Tracheal epithelial cell (primary cell): ENCODE results near the gene ENTPD2. TPM values are rescaled to one million over a fixed set of nuclear protein-coding genes. Genes with fewer than 3 reads are reported as not detected.

Experiments used
- total RNA-seq: library from RNA; depleted of rRNA; stranded (reverse); fragments of >200 nt; gene quantifications from 2 replicates; pipeline ENCODE4 v1.2.1, GENCODE V29; 2014

The ENTPD2 gene
- total RNA-seq: 0.21 and 1.7 TPM in 2 replicates

GRCh38 chr9:137053944-137054931, at the start of gene ENTPD2:
ENTPD2 (minus strand) TSS chr9:137054061; CDS start chr9:137053997, 64 bp downstream.

GRCh38 chr9:137086531-137087408, 32.9 kb upstream of the ENTPD2 start, which contains the start of gene MAN1B1:
MAN1B1 (plus strand) TSS chr9:137086985; CDS start chr9:137087000, 15 bp downstream.

GRCh38 chr9:137077010-137077747, 23.3 kb upstream of the ENTPD2 start, which contains the start of gene UAP1L1:
UAP1L1 (plus strand) TSS chr9:137077517; CDS start chr9:137077533, 16 bp downstream.

GRCh38 chr9:137070201-137070905, 16.5 kb upstream of the ENTPD2 start, which contains the start of gene SAPCD2:
SAPCD2 (minus strand) TSS chr9:137070557; CDS start chr9:137070460, 97 bp downstream.

GRCh38 chr9:137046088-137046787, 7.6 kb downstream of the ENTPD2 start, which contains the start of gene NPDC1:
NPDC1 (minus strand) TSS chr9:137046177; CDS start chr9:137045989, 188 bp downstream.

GRCh38 chr9:137031904-137032640, 21.8 kb downstream of the ENTPD2 start, which contains the start of gene FUT7:
FUT7 (minus strand) TSS chr9:137032088; CDS start chr9:137031991, 97 bp downstream.

GRCh38 chr9:137027369-137028262, 26.2 kb downstream of the ENTPD2 start, which contains the start of gene ABCA2:
ABCA2 (minus strand) TSS chr9:137028237; CDS start chr9:137028140, 97 bp downstream.

Other genes with a start within 250 kb of the ENTPD2 start
- 46.5 and 65.9 TPM in 2 replicates for gene RABL6, start 246.1 kb downstream of the ENTPD2 start, total RNA-seq
- 1.1 and 1.7 TPM in 2 replicates for gene AJM1, start 211.6 kb downstream of the ENTPD2 start, total RNA-seq
- gene PHPT1, start 204.7 kb downstream of the ENTPD2 start, total RNA-seq: 64.6 and 90.8 TPM in 2 replicates
- 1.1 and 1.9 TPM in 2 replicates for gene MAMDC4, start 201.7 kb downstream of the ENTPD2 start, total RNA-seq
- 188 and 239 TPM in 2 replicates for gene EDF1, start 187.8 kb downstream of the ENTPD2 start, total RNA-seq
- 10.4 and 14.5 TPM in 2 replicates for gene TRAF2, start 167.5 kb downstream of the ENTPD2 start, total RNA-seq
- gene FBXW5, start 109.3 kb downstream of the ENTPD2 start, total RNA-seq: 168 and 235 TPM in 2 replicates
- gene C8G, start 108.8 kb downstream of the ENTPD2 start, total RNA-seq: not detected in 2 replicates
- 1.2 TPM in 1 of 2 replicates, not detected in the other for gene LCN12, start 101.8 kb downstream of the ENTPD2 start, total RNA-seq
- not detected in 2 replicates for gene PTGDS, start 76.6 kb downstream of the ENTPD2 start, total RNA-seq
- not detected in 2 replicates for gene LCNL1, start 71.1 kb downstream of the ENTPD2 start, total RNA-seq
- gene PAXX, start 61.6 kb downstream of the ENTPD2 start, total RNA-seq: 16.4 and 21.4 TPM in 2 replicates
- gene CLIC3, start 57.5 kb downstream of the ENTPD2 start, total RNA-seq: 4.0 and 4.8 TPM in 2 replicates
- gene ABCA2, start 25.8 kb downstream of the ENTPD2 start, total RNA-seq: 9.8 and 13.0 TPM in 2 replicates
- not detected in 2 replicates for gene FUT7, start 22.0 kb downstream of the ENTPD2 start, total RNA-seq
- gene NPDC1, start 7.9 kb downstream of the ENTPD2 start, total RNA-seq: 8.3 and 9.4 TPM in 2 replicates
- gene SAPCD2, start 16.5 kb upstream of the ENTPD2 start, total RNA-seq: 1.1 and 4.1 TPM in 2 replicates
- 1.7 and 13.3 TPM in 2 replicates for gene UAP1L1, start 23.5 kb upstream of the ENTPD2 start, total RNA-seq
- gene MAN1B1, start 32.9 kb upstream of the ENTPD2 start, total RNA-seq: 69.9 and 71.4 TPM in 2 replicates
- 76.1 and 80.4 TPM in 2 replicates for gene DPP7, start 60.7 kb upstream of the ENTPD2 start, total RNA-seq
- gene GRIN1, start 85.1 kb upstream of the ENTPD2 start, total RNA-seq: 0.21 and 0.48 TPM in 2 replicates
- gene LRRC26, start 116.0 kb upstream of the ENTPD2 start, total RNA-seq: 0.24 TPM in 1 of 2 replicates, not detected in the other
- not detected in 2 replicates for gene TMEM210, start 118.0 kb upstream of the ENTPD2 start, total RNA-seq
- 8.5 and 9.6 TPM in 2 replicates for gene ANAPC2, start 134.5 kb upstream of the ENTPD2 start, total RNA-seq
- 76.3 and 93.3 TPM in 2 replicates for gene SSNA1, start 134.6 kb upstream of the ENTPD2 start, total RNA-seq
- gene TPRN, start 146.7 kb upstream of the ENTPD2 start, total RNA-seq: 4.1 and 6.4 TPM in 2 replicates
- 34.0 and 66.9 TPM in 2 replicates for gene TMEM203, start 151.6 kb upstream of the ENTPD2 start, total RNA-seq
- 2.7 and 6.2 TPM in 2 replicates for gene NDOR1, start 151.6 kb upstream of the ENTPD2 start, total RNA-seq
- gene RNF208, start 168.2 kb upstream of the ENTPD2 start, total RNA-seq: 0.24 and 0.64 TPM in 2 replicates
- 0.72 and 6.0 TPM in 2 replicates for gene CYSRT1, start 171.1 kb upstream of the ENTPD2 start, total RNA-seq
- gene RNF224, start 173.4 kb upstream of the ENTPD2 start, total RNA-seq: under 0.01 and 0.21 TPM in 2 replicates
- not detected in 2 replicates for gene SLC34A3, start 176.8 kb upstream of the ENTPD2 start, total RNA-seq
- 94.4 and 132 TPM in 2 replicates for gene TUBB4B, start 187.2 kb upstream of the ENTPD2 start, total RNA-seq
- not detected in 2 replicates for gene STPG3, start 197.2 kb upstream of the ENTPD2 start, total RNA-seq
- 55.2 and 55.7 TPM in 2 replicates for gene NELFB, start 201.3 kb upstream of the ENTPD2 start, total RNA-seq
- 35.6 and 36.1 TPM in 2 replicates for gene TOR4A, start 223.7 kb upstream of the ENTPD2 start, total RNA-seq
- gene NRARP, start 248.2 kb upstream of the ENTPD2 start, total RNA-seq: 10.0 and 15.7 TPM in 2 replicates